HEK293T (cell line): ENCODE results near the gene CITED2.

Experiments
- ARNT ChIP-seq: fragments of 450-650 bp; IDR thresholded peaks from 2 replicates; pipeline ENCODE4 v1.6.1; 2017; ENCODE audit warnings: mild to moderate bottlenecking
- BHLHE40 ChIP-seq: fragments of 450-650 bp; IDR thresholded peaks from 2 replicates; pipeline ENCODE4 v1.6.1; 2016; ENCODE audit warnings: mild to moderate bottlenecking, moderate library complexity, borderline replicate concordance
- ELF4 ChIP-seq: fragments of 450-650 bp; IDR thresholded peaks from 2 replicates; pipeline ENCODE4 v1.6.1; 2017; ENCODE audit warnings: antibody characterized with exemption
- FOXA1 ChIP-seq: fragments of 450-650 bp; IDR thresholded peaks from 2 replicates; pipeline ENCODE4 v1.6.1; 2016; ENCODE audit warnings: mild to moderate bottlenecking
- FOXK2 ChIP-seq: fragments of 450-650 bp; IDR thresholded peaks from 2 replicates; pipeline ENCODE4 v1.6.1; 2016; ENCODE audit warnings: mild to moderate bottlenecking
- FOXM1 ChIP-seq: fragments of 450-650 bp; IDR thresholded peaks from 2 replicates; pipeline ENCODE4 v1.6.1; 2017; ENCODE audit warnings: mild to moderate bottlenecking, borderline replicate concordance
- L3MBTL2 ChIP-seq: fragments of 450-650 bp; conservative IDR thresholded peaks from 2 replicates; pipeline ENCODE4 v1.6.1; 2016; ENCODE audit warnings: mild to moderate bottlenecking
- NFRKB ChIP-seq: fragments of 450-650 bp; IDR thresholded peaks from 2 replicates; pipeline ENCODE4 v1.6.1; 2016; ENCODE audit warnings: mild to moderate bottlenecking, moderate library complexity
- SP1 ChIP-seq: fragments of 450-650 bp; IDR thresholded peaks from 2 replicates; pipeline ENCODE4 v1.6.1; 2017
- SUZ12 ChIP-seq: fragments of 450-650 bp; IDR thresholded peaks from 2 replicates; pipeline ENCODE4 v1.6.1; 2016; ENCODE audit warnings: mild to moderate bottlenecking
- TARDBP ChIP-seq: fragments of 450-650 bp; IDR thresholded peaks from 2 replicates; pipeline ENCODE4 v1.6.1; 2016
- TF ChIP-seq, protein P1 (sequence below): fragments of 450-650 bp; IDR thresholded peaks from 2 replicates; pipeline ENCODE4 v1.6.1; 2016

DNA sequence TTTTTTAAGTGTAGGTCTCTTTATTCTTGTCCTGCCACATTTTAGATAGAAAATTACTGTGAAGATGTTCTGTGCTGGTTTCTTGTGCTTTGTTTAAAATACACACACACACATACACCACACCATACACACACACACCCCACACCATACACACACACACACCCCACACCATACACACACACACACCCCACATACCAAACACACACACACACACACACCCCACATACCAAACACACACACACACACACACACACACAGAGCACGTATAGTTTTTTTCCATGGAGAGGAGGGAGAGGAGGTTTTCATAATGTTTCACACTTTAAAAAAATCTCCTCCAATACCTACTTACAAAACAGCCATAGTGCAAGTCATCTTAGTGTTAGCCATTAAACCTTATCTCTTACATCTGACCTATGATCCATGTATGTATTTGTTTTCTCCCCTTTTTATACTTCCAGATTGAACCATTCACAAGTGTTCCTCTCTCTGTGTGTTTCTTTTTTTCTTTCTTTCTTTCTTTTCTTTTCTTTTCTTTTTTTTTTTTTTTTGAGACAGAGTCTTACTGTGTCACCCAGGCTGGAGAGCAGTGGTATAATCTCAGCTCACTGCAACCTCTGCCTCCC is 19.7 kb upstream of the CITED2 start:
- TF ChIP-seq SP1 = no peak
- no peak for TF ChIP-seq FOXK2
- TF ChIP-seq SUZ12 = no peak
- TF ChIP-seq FOXM1 = no peak
- TF ChIP-seq TARDBP = no peak
- TF ChIP-seq, protein P1, sequence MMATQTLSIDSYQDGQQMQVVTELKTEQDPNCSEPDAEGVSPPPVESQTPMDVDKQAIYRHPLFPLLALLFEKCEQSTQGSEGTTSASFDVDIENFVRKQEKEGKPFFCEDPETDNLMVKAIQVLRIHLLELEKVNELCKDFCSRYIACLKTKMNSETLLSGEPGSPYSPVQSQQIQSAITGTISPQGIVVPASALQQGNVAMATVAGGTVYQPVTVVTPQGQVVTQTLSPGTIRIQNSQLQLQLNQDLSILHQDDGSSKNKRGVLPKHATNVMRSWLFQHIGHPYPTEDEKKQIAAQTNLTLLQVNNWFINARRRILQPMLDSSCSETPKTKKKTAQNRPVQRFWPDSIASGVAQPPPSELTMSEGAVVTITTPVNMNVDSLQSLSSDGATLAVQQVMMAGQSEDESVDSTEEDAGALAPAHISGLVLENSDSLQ = no peak
- no peak for TF ChIP-seq BHLHE40
- TF ChIP-seq FOXA1 = no peak
- no peak for TF ChIP-seq ARNT
- no peak for TF ChIP-seq NFRKB
- no peak for TF ChIP-seq L3MBTL2
- no peak for TF ChIP-seq ELF4
